Caco-2 (cell line): ENCODE data around the gene TEX54. TPM values are rescaled to one million over a fixed set of nuclear protein-coding genes. Genes with fewer than 3 reads are reported as not detected.
A peak's percentile ranks its signal among the peaks of the same experiment; 100 is the strongest.

Experiments used
- BruUV-seq: library from RNA; stranded (reverse); fragments of 400-500 nt; replicated peaks from 2 replicates; lab custom pipeline; 2021; lab: Mats Ljungman, UMichigan
- CTCF ChIA-PET: fragments of 300-600 bp; sonication (Branson Sonifier 250); formaldehyde crosslinking; loops from one replicate; lab custom pipeline; 2022; ENCODE audit warnings: antibody characterized with exemption; lab: Charles Lee
- POLR2A ChIA-PET: fragments of 300-600 bp; sonication (Branson Sonifier 250); formaldehyde crosslinking; loops from one replicate; lab custom pipeline; 2022; ENCODE audit warnings: antibody characterized with exemption; lab: Charles Lee
- DNase-seq, 2 experiments: peaks; one replicate each; pipeline versions ENCODE4 v3.0.0 to v3.0.0-alpha.2; 2020 to 2022
- H3K27me3 ChIP-seq: replicated peaks from 2 replicates; pipeline ENCODE4 v1.6.0; 2011; ENCODE audit warnings: low read length; ENCODE audit not compliant: control insufficient read depth, insufficient read depth
- H3K36me3 ChIP-seq: 2 replicates; pipeline ENCODE4 v1.5.1; 2011; ENCODE audit warnings: low read length; ENCODE audit not compliant: control insufficient read depth, insufficient read depth
- H3K4me1 ChIP-seq: fragments of 250-450 bp; sonication (Bioruptor Pico); 2 replicates; pipeline ENCODE4 v1.5.1; 2020; ENCODE audit warnings: mild to moderate bottlenecking
- H3K4me3 ChIP-seq: 2 replicates; pipeline ENCODE4 v1.5.1; 2011; ENCODE audit warnings: low read depth, mild to moderate bottlenecking, control low read depth, low read length
- H3K9me3 ChIP-seq: fragments of 250-450 bp; sonication (Bioruptor Pico); 2 replicates; pipeline ENCODE4 v1.5.1; 2020; ENCODE audit warnings: mild to moderate bottlenecking, moderate library complexity
- H3K27ac Mint-ChIP-seq: one replicate; pipeline ENCODE4 v1.8.0; 2022; ENCODE audit warnings: mixed read lengths; ENCODE audit not compliant: unreplicated experiment
- H3K27me3 Mint-ChIP-seq: one replicate; pipeline ENCODE4 v1.8.0; 2022; ENCODE audit warnings: mixed read lengths; ENCODE audit not compliant: insufficient read depth, unreplicated experiment
- H3K36me3 Mint-ChIP-seq: one replicate; pipeline ENCODE4 v1.8.0; 2022; ENCODE audit warnings: mild to moderate bottlenecking, mixed read lengths; ENCODE audit not compliant: insufficient read depth, unreplicated experiment
- H3K4me1 Mint-ChIP-seq: one replicate; pipeline ENCODE4 v1.8.0; 2022; ENCODE audit warnings: low read depth, mixed read lengths; ENCODE audit not compliant: unreplicated experiment
- H3K4me3 Mint-ChIP-seq: one replicate; pipeline ENCODE4 v1.8.0; 2022; ENCODE audit warnings: mild to moderate bottlenecking, moderate library complexity, mixed read lengths; ENCODE audit not compliant: unreplicated experiment
- H3K9me3 Mint-ChIP-seq: one replicate; pipeline ENCODE4 v1.8.0; 2022; ENCODE audit warnings: mixed read lengths; ENCODE audit not compliant: unreplicated experiment
- intact Hi-C: fragments of 100-400 bp; cut with micrococcal nuclease; formaldehyde crosslinking; loops from one replicate; pipeline ENCODE4 v1.10.0; 2022; ENCODE audit not compliant: unreplicated experiment
- total RNA-seq: library from RNA; stranded (reverse); gene quantifications from 2 replicates; pipeline ENCODE4 v1.2.3, GENCODE V29; 2022
- TF ChIP-seq, protein P1 (sequence below), 2 experiments: fragments of 200-600 bp in 1 of 2; IDR thresholded peaks; 1 replicate in 1 of 2; 2 replicates in 1 of 2; pipeline versions ENCODE4 v1.5.1 to v1.8.0; 2011 to 2022; ENCODE audit warnings: antibody characterized with exemption in 1 of 2, control low read depth in 1 of 2, inconsistent platforms in 1 of 2, low read depth in 1 of 2, low read length in 1 of 2, mild to moderate bottlenecking in 1 of 2, moderate library complexity in 1 of 2; ENCODE audit not compliant: insufficient read depth in 1 of 2, severe bottlenecking in 1 of 2, unreplicated experiment in 1 of 2

The TEX54 gene
- total RNA-seq, 1 experiment from 2014 or later = 0.95 TPM

DNA sequence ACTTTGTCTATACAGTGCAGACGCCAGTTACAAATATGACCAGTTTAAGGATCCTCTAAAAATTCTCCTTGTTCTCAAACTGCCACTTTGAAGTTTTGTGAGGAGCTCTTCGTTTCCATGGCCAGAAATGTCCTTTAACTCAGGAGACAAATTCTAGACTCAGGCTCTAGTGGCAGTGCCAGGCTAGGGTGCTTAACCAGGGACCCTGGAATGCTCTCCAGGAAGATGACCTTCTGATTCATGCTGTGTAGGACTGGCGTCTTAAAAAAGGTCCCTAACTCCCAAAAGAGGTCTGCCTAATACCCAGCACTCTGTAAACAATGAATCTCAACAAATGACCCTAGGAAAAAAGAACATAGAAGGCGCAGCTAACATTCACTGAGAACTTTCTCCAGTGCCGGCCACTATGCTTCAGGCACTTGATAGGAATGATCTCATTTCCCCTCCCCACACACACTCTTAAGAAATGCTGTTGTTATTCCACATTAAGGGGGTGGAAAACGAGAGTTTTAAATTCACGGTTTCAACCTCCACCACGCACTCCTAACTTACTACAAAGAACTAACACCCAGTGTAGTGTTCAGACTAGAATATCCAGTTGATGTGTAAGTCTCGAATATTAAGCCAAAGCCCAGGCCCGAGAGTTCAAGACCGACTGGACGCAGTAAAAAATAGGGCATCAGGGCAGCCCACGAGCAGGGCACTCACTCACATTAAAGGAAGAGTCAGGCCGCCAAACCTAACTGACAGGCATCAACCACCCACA lies 28.1 kb downstream of the TEX54 start:
- intact Hi-C loops = loop anchor here (1.0 to 2.0 kb wide), 4 partner anchors 12 to 58 kb away; partner anchors contain the start of genes STX5, TEX54, TMEM179B and TMEM223
- CTCF ChIA-PET = interaction anchor here (1.3 kb wide), 1 partner anchor 18 kb away, joined by 4 read pairs; no protein-coding TSS in a partner anchor

DNA sequence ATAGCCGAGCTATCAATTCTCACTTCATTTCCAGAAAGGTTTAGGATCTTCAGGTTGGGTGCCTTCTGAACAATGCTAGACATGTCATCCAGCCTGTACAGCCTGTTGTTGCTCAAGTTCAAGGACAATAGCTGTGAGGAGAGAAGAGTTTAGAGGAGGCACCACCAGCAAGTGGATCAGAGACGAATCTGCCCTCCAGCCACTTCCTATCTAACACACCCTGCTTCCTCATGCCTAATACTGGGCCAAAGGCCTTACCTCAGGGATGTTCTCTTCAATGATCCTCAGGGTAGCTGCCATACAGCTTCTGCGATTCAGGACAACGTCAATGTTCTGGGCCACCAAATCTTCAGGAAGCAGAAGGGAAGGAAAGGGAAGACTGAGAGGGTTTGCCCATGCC lies 31.6 kb downstream of the TEX54 start:
- Histone ChIP-seq H3K4me3 (no peak overlapping the region), H3K9me3 (no peaks in the 10 kb centered on the region), H3K4me1 (no peaks in the 10 kb centered on the region; the same call in 1 of the 2 replicates), H3K27me3 (no peaks in the 10 kb centered on the region), H3K36me3 (peaks cover 2% of the 10 kb centered on the region; the same call in 1 of the 2 replicates)
- CTCF ChIA-PET = interaction anchor here (0.6 to 1.1 kb wide), 2 partner anchors 15 to 98 kb away, joined by 4 read pairs; no protein-coding TSS in a partner anchor
- BruUV-seq = no TSS peak
- Mint-ChIP-seq H3K27me3 (no peaks in the 10 kb centered on the region), H3K36me3 (peaks cover 98% of the 10 kb centered on the region), H3K27ac (peak overlapping the region; percentile 22), H3K4me3 (no peak overlapping the region), H3K9me3 (no peaks in the 10 kb centered on the region), H3K4me1 (peaks cover 11% of the 10 kb centered on the region)
- intact Hi-C loops = no loop called here
- DNase-seq = no peak
- POLR2A ChIA-PET = no interaction called here
- TF ChIP-seq, protein P1, sequence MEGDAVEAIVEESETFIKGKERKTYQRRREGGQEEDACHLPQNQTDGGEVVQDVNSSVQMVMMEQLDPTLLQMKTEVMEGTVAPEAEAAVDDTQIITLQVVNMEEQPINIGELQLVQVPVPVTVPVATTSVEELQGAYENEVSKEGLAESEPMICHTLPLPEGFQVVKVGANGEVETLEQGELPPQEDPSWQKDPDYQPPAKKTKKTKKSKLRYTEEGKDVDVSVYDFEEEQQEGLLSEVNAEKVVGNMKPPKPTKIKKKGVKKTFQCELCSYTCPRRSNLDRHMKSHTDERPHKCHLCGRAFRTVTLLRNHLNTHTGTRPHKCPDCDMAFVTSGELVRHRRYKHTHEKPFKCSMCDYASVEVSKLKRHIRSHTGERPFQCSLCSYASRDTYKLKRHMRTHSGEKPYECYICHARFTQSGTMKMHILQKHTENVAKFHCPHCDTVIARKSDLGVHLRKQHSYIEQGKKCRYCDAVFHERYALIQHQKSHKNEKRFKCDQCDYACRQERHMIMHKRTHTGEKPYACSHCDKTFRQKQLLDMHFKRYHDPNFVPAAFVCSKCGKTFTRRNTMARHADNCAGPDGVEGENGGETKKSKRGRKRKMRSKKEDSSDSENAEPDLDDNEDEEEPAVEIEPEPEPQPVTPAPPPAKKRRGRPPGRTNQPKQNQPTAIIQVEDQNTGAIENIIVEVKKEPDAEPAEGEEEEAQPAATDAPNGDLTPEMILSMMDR (IDR thresholded peaks at IDR 0.05; ENCODE audit: insufficient read depth in 1 of 2, low read depth in 1 of 2, low read length in 1 of 2, severe bottlenecking in 1 of 2, unreplicated experiment in 1 of 2) = no peak

More for the DNA sequence above, 28.1 kb downstream of the TEX54 start:
- TF ChIP-seq, protein P1 (IDR thresholded peaks at IDR 0.05; ENCODE audit: insufficient read depth in 1 of 2, low read depth in 1 of 2, low read length in 1 of 2, severe bottlenecking in 1 of 2, unreplicated experiment in 1 of 2) = no peak
- Mint-ChIP-seq H3K4me1 (peaks cover 11% of the 10 kb centered on the region), H3K4me3 (peak overlapping the region; percentile 92), H3K27ac (peak overlapping the region; percentile 98), H3K9me3 (no peaks in the 10 kb centered on the region), H3K27me3 (no peaks in the 10 kb centered on the region), H3K36me3 (peaks cover 68% of the 10 kb centered on the region)
- H3K4me3 ChIP-seq = peak overlapping the region; percentile 58
- POLR2A ChIA-PET = interaction anchor here (0.6 to 1.6 kb wide), 4 partner anchors 19 to 85 kb away, joined by 4 to 5 read pairs (median 4); partner anchors contain the start of gene STX5
- no peaks in the 10 kb centered on the region for H3K27me3 ChIP-seq
- BruUV-seq = TSS peak; percentile 70
- no peaks in the 10 kb centered on the region; the same call in 1 of the 2 replicates for H3K4me1 ChIP-seq
- no peak for DNase-seq
- no peaks in the 10 kb centered on the region for H3K9me3 ChIP-seq
- H3K36me3 ChIP-seq = 0 out of 2 replicates have a peak, but pooled peaks cover 2% of the 10 kb centered on the region

DNA sequence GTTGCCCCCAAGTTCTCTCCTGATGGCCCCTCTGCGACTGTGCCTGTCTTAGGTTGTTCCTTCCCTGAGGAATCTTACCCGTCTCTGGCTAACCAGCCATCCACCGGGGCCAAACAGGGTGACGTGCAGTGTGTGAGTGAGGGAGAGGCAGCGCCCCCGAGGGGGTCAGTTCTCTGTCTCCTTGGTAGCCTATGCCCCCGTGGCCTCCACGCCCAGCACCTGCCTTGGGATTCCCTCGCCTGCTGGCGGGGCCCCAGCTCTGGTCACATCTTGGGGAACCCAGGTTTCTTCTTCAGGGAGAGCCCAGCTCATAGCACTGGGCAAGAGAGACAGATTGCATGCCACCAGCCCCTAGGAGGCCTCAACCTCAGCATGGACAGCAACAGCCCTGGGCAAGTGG lies 33.2 kb downstream of the TEX54 start:
- no peak for DNase-seq
- Histone ChIP-seq H3K4me1 (no peaks in the 10 kb centered on the region), H3K27me3 (no peaks in the 10 kb centered on the region), H3K36me3 (peaks cover 2% of the 10 kb centered on the region; the same call in 1 of the 2 replicates), H3K4me3 (no peak overlapping the region), H3K9me3 (no peaks in the 10 kb centered on the region)
- TF ChIP-seq, protein P1 (IDR thresholded peaks at IDR 0.05; ENCODE audit: insufficient read depth in 1 of 2, low read depth in 1 of 2, low read length in 1 of 2, severe bottlenecking in 1 of 2, unreplicated experiment in 1 of 2) = no peak
- no TSS peak for BruUV-seq
- Mint-ChIP-seq H3K36me3 (peaks cover 99% of the 10 kb centered on the region), H3K27me3 (no peaks in the 10 kb centered on the region), H3K9me3 (no peaks in the 10 kb centered on the region), H3K27ac (no peak overlapping the region), H3K4me1 (peaks cover 11% of the 10 kb centered on the region), H3K4me3 (no peak overlapping the region)
- ChIA-PET POLR2A (interaction anchor here (0.6 kb wide), 1 partner anchor 46 kb away, joined by 3 read pairs; the partner anchor contains the start of gene ZBTB3), CTCF (no interaction called here)
- intact Hi-C loops = no loop called here
